HG02870 (cell line): ENCODE results near the gene GPR137.

Experiments used
- ATAC-seq: cut with Tn5 transposase; IDR thresholded peaks from one replicate; pipeline ENCODE4 v1.9.1; 2021; ENCODE audit warnings: mild to moderate bottlenecking, moderate library complexity; ENCODE audit not compliant: unreplicated experiment

GPR137 gene

GRCh38 chr11:64263021-64263946 is 22.4 kb upstream of the GPR137 start:
- no peak for ATAC-seq

- ATAC-seq, result no peak
Measured at GRCh38 chr11:64263947-64264317, 21.7 kb upstream of the GPR137 start.

DNA sequence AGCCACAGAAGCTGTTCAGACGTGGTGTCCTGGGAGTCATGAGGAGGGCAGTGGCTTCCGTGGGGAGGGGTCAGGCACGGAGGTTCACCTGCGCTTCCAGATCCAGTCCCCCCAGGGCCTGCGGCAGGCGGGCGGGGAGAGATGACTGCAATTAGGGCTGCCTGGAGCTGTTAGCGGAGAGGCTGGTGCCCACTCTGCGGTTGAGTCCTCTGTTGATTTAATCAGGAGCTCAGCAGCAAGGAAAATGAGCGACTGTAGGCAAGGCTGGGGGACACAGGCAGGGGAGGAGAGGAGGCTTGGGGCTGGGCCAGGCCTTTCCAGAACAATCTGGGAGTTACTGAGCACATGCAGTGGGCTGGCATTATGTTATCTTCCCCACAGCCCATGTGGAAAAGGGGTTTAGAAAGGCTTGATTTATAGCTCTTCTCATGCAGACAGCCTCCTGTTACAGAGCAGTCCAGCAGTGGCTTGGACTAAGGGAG is 21.2 kb upstream of the GPR137 start:
- no peak for ATAC-seq

DNA sequence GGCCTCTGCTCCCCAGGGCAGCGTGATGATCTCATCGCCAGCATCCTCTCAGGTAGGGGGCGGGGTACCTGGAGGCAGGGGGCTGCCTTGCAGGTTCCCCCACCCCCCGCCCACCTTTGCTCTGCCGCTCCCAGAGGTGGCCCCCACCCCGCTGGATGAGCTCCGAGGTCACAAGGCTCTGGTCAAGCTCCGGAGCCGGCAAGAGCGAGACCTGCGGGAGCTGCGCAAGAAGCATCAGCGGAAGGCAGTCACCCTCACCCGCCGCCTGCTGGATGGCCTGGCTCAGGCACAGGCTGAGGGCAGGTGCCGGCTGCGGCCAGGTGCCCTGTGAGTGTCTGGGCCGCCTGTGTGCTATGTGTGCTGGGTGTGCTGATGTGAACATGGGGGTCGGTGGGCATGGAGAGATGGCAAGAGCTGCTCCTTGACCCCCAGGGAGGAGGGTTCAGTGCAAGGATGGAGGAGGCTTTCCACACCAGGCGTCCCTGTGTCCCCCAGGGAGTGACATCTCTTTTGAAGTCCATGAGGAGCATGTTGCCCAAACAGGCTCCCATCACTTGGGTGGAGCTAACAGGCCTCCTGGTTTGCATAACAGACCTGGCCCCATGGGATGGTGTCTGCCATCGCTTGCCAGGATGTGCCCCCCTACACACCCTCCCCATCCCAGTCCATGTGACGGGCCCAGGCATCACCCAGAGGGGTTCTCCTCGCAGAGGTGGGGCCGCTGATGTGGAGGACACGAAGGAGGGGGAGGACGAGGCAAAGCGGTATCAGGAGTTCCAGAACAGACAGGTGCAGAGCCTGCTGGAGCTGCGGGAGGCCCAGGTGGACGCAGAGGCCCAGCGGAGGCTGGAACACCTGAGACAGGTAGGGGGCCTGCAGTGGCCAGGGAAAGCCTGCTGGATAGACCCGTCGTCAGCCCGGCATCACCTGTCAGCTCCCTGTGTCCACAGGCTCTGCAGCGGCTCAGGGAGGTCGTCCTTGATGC is 20.2 kb upstream of the GPR137 start:
- no peak for ATAC-seq

- ATAC-seq, result no peak
Measured at GRCh38 chr11:64266339-64266738, 19.3 kb upstream of the GPR137 start.

- no peak for ATAC-seq
Measured at GRCh38 chr11:64267207-64267945, 18.3 kb upstream of the GPR137 start.

GRCh38 chr11:64268025-64268892 is 17.4 kb upstream of the GPR137 start:
- no peak for ATAC-seq

- ATAC-seq, result no peak
Measured at GRCh38 chr11:64268893-64269539, 16.6 kb upstream of the GPR137 start.

GRCh38 chr11:64269540-64270220 is 16.0 kb upstream of the GPR137 start:
- peak; percentile 65 for ATAC-seq

DNA sequence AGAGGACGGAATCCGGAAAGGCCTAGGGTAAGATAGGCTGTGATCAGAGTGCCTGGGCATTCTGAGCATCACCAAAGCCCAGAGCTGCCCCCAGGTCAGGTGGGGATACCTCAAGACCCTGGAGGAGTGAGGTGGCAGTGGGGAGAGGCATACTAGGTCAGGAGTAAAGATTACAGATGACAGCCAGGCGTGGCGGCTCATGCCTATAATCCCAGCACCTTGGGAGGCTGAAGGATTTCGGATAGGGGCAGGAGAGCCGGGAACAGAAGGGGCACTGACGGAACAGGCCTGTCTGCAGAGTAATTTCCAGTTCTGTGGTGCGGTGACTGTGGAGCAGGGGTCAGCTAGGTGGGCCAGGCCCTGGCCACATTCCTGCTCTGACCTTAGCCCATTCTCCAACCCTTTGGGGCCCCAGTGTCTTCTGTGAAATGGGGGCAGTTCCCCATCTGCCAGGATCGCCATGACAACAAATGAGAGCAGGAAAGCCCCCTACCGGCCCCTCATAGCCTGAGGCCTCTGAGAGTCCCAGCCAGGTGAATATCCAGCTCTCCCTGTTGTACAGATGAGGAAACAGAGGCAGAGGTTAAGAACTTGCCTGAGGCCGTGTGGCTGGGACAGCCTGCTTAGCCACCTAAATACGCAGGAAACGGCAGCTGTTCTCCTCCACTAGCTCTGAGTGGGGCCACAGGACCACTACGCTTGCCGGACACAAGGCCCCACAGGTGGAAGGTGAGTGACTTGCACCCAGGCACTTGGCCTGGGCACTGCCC is 10.4 kb upstream of the GPR137 start:
- ATAC-seq, result no peak

GRCh38 chr11:64275841-64276240 is 9.8 kb upstream of the GPR137 start:
- ATAC-seq, result no peak

DNA sequence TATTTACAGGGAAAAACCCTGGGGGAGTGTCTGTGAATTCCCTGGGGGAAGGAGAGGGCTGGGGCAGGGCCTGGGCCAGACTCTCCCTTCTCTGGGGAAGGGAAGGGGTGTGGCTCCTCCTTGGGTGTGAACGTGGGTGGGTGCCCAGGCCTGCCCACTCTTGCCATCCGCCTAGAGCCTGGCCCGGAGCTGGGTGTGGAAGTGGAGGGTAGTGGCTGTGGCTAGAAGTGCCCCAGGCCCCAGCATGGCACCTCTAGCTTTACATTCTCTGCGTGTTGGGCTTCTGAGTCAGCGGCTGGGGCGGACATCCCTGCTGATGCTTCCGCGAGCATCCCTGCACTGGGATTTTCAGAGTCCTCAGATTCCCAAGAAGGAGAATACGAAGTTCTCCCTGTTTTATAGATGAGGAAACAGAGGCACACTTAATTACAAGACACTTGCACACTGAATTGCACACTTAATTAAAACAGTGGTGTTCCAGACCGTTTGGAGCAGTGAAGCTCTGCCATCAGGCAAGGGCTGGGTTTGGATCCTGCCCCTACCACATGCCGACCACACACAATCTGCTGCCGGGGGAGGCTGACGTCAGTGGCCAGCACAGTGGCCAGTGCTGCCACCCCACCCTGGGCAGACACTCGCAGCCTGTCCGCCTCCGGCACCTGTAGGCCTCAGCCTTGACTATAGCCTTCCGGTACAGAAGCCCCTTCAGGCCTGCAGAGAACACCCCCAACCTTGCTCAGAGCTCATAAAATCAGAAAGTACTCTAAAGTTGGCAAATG is 8.8 kb upstream of the GPR137 start:
- ATAC-seq, result no peak

- no peak for ATAC-seq
Measured at GRCh38 chr11:64278576-64279190, 7.0 kb upstream of the GPR137 start.

DNA sequence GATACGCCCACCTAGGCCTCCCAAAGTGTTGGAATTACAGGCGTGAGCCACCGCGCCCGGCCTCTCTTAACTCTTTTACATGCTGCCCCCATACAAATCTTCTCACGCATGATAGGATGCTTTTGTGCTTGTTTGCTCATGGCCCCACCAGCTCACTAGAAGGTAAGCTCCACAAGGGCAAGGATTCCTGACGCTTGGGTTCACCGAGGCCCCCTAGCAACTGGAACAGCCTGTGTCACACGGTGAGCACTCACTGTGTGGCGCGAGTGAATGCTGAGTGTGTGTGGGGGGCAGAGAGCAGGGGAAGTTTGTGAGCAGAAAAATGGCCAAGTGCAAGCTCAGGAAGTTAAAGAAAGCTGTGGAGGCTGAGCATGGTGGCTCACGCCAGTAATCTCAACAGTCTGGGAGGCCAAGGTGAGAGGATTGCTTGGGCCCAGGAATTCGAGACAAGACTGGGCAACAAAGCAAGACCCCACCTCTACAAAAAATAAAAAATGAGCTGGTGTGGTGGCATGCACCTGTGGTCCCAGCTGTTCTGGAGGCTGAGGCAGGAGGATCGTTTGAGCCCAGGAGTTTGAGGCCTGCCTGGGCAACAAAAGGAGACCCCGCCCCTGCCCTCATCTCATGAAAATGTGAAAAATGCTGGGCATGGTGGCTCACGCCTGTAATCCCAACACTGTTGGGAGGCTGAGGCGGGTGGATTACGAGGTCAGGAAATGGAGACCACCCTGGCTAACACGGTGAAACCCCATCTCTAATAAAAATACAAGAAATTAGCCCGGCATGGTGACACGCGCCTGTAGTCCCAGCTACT is 3.5 kb upstream of the GPR137 start:
- no peak for ATAC-seq

GRCh38 chr11:64283092-64283491 is 2.6 kb upstream of the GPR137 start:
- no peak for ATAC-seq
